ENCODE results near the gene MRPL1.

The MRPL1 gene

GRCh38 chr4:77862478-77863216 is at the start of gene MRPL1:
TSS of gene MRPL1 (plus strand) at chr4:77862830. CDS start at chr4:77862849, 19 bp downstream.
- peak; percentile 93 for DNase-seq

- DNase-seq = no peak
Measured at GRCh38 chr4:77815636-77816035, 47.0 kb upstream of the MRPL1 start.

GRCh38 chr4:77816546-77816945 is 46.1 kb upstream of the MRPL1 start:
- no peak for DNase-seq

GRCh38 chr4:77817304-77818072 is 45.1 kb upstream of the MRPL1 start:
- DNase-seq = no peak

- peak; percentile 51 for DNase-seq
Measured at GRCh38 chr4:77818073-77818601, 44.5 kb upstream of the MRPL1 start.

- peak; percentile 28 for DNase-seq
Measured at GRCh38 chr4:77818602-77819403, 43.8 kb upstream of the MRPL1 start, which contains the start of gene CNOT6L. TSS of gene CNOT6L (minus strand) at chr4:77819368. CDS start at chr4:77819308, 60 bp downstream.

- DNase-seq = no peak
Measured at GRCh38 chr4:77819404-77819842, 43.2 kb upstream of the MRPL1 start.

- DNase-seq = peak; percentile 90
Measured at GRCh38 chr4:77819843-77820648, 42.6 kb upstream of the MRPL1 start.

- DNase-seq = no peak
Measured at GRCh38 chr4:77820649-77821561, 41.7 kb upstream of the MRPL1 start.

- DNase-seq = no peak
Measured at GRCh38 chr4:77821775-77822174, 40.9 kb upstream of the MRPL1 start.

- DNase-seq = no peak
Measured at GRCh38 chr4:77826275-77826674, 36.4 kb upstream of the MRPL1 start.

GRCh38 chr4:77827343-77827742 is 35.3 kb upstream of the MRPL1 start:
- DNase-seq = no peak

GRCh38 chr4:77833126-77833724 is 29.4 kb upstream of the MRPL1 start:
- DNase-seq = no peak

- DNase-seq = peak; percentile 11
Measured at GRCh38 chr4:77834403-77834802, 28.2 kb upstream of the MRPL1 start.

GRCh38 chr4:77843628-77844027 is 19.0 kb upstream of the MRPL1 start:
- DNase-seq = no peak

- DNase-seq = no peak
Measured at GRCh38 chr4:77844363-77844762, 18.3 kb upstream of the MRPL1 start.

- no peak for DNase-seq
Measured at GRCh38 chr4:77845400-77845799, 17.2 kb upstream of the MRPL1 start.

- DNase-seq = no peak
Measured at GRCh38 chr4:77845929-77846328, 16.7 kb upstream of the MRPL1 start.

GRCh38 chr4:77848508-77848907 is 14.1 kb upstream of the MRPL1 start:
- no peak for DNase-seq

- DNase-seq = no peak
Measured at GRCh38 chr4:77849278-77849965, 13.2 kb upstream of the MRPL1 start.

Measured in NCI-H2227 treated with DMSO at 0.1 percent for 48 hours (cell line).